ENCODE data around the gene ST3GAL4.
"Not testable (repeated sequence)": the region's sequence is repeated elsewhere in the genome, so short reads cannot be mapped to it uniquely, and the experiment has no call there.

The ST3GAL4 gene

DNA sequence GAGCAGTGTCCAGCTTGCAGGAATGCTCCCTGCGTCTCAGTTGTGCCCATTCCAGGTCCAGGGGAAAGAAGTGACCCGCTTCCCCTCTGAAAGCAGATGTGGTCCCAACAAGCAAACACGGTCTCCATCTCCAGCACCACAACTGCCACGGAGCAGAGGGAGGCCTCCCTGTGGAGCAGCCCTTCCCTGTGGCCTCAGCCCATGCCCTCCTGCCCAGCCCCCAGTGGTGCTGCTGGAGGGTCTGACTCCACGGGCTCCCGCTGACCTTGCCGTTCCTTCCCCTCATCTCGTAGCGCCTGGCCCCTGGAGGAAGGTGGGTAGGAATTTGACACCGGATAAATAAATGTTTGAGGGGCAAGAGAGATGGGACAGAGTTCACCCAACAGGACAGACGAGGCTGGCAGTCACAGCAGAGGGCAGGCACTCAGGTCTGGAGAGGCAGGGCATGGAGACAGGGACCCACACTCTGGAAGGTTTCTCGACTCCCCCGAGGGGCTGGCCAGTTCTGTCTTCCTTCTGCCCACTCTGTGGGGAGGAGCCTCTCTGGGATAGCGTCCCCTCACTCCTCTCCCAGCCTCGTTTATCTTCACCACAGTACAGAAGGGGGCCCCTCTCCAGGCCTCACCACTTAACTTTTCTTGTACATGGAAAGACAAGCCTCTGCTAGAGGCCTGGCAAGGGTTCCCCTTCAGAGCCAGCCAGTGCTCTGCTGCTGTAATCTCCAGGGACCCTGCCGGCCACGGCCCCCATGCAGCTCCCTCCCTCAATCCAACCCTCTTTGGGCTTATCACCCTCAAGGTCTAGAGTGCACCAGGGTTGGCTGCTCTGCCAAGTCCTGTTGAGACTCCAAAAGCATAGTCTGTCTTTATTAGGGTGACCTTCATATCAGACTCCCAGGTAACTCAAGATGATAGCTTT lies 7.5 kb upstream of the ST3GAL4 start:
- DNase-seq: no peak

DNA sequence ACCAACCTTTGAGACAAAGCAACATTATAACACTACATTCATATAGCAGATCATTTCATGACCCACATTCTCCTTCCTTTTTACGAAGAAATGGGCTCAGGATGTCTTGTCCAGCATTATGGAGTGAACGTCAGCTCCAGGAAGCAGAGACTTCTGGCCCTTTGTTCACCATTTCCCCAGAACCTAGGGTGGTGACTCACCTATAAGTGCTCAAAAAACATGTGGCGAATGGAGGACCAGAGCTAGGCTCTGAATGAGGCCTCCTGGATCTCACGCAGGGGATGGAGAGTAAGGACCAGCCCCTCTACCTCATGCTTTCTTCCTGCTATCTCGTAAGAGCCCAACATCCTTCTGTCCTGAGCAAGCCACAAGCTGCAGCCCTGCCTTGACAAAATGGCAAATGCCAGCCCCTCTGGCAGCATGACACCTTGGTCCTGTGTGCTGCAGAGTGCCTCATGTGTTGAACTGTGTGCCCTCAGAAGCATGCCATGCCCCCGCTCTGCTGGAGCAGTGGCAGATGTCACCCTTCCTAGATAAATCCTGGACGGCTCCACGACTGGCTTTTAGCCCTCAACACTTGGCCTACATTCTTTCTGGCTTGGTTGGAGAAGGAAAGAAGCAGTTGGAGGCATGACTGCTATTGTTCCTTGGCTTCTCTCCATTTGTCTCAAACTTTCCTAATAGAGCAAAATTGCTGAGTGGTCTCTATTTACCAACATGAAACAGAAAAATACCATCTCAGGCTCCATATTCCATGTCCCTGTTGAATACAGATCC lies 6.5 kb upstream of the ST3GAL4 start:
- DNase-seq: no peak

DNA sequence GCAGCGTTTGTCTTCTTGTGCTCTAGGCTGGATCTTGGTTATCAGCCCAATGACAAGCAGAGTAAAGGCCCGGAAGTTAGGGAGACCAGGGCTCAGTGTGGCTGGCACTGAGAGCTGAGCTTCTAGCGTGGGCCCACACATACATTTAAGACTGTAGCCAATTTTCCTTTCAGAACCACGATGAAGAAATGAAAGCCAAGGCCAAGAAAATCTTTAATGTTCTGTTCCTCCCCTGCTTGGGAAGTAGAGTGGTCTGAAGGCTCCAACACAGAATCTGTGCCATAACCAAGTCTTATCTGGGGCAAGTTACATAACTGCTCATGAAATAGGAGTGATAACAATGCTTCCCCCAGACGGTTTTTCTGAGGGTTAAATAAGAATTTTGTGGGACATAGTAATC lies 4.7 kb upstream of the ST3GAL4 start:
- peak; percentile 72 for DNase-seq

DNA sequence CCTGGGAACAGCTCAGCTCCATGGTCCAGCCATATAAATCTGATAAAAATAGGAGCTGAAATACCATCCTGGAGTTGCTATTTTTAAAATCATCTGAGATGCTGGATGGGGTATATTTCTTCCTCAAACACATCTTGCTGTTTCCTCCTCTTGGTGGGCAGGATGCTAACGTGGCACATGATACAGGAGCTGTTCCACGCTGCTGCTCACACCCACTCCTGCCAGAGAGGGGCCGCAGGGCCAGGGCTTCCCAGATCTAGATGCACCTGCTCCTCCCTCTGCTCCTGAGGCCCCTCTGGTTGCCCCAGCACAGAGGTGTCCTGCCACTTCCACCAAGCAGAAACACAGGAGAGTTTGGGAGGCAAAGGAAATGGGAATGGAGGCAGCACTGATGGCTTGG lies 3.3 kb upstream of the ST3GAL4 start:
- DNase-seq: no peak

DNA sequence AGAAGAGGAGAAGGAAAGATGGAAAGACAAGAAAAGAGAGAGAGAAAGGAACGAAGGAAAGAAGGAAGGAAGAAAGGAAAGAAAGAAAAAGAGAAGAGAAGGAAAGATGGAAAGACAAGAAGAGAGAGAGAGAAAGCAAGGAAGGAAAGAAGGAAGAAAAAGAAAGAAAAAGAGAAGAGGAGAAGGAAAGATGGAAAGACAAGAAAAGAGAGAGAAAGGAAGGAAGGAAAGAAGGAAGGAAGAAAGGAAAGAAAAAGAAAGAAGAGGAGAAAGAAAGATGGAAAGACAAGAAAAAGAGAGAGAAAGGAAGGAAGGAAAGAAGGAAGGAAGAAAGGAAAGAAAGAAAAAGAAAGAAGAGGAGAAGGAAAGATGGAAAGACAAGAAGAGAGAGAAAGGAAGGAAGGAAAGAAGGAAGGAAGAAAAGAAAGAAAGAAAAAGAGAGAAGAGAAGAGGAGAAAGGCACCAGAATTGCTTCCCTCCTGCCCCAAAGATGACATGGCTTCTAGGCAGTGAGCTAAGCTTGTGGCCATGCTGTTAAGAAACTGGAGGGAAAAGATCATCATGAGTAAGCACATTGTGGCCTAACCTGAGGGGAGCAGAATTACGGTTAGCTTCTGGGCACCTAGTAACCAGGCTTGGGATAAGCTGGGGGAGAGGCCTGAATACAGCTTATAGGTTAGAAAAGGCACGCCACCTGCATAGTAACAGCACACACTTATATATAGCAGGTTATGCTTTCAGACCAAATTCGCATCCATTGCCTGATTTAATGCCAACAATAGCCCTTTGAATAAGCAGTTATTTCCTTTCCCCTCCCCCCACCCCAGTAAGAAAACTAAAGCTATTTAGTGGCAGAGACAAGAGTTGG lies 2.3 kb upstream of the ST3GAL4 start:
- peak; percentile 99 for DNase-seq

DNA sequence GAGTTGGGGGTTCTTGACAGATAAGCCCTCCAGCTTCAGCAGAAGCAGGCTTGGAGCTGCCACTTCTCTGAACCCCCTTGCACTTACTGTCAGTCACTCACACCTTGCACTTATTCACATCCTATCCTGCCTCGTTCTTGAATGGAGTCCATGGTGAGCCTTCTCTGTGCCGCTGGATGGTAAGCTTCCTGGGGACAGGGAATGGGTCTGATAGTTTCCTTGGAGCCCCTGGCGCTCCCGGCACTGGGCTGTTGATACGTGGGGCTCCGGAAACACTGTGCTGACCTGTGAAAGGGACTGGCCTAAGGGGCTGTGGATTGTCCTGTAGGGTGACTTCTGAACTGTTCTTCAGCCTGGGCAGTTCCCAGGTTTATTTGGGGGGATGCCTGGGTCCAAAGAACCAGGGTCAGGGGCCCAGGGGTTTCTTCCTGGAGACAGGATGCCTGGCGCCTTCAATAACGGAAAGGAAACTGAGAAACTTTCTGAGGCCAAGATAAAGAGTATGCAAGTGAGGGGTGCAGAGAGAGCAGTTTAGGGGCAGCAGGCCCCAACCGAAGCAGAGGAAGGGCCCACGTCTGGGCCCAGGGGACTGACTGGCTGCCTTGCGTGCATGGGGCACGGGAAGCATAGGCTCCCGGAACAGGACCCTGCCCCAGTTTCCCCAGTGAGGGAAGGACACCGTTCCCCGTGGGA lies 709 bp upstream of the ST3GAL4 start:
- DNase-seq: peak; percentile 64

DNA sequence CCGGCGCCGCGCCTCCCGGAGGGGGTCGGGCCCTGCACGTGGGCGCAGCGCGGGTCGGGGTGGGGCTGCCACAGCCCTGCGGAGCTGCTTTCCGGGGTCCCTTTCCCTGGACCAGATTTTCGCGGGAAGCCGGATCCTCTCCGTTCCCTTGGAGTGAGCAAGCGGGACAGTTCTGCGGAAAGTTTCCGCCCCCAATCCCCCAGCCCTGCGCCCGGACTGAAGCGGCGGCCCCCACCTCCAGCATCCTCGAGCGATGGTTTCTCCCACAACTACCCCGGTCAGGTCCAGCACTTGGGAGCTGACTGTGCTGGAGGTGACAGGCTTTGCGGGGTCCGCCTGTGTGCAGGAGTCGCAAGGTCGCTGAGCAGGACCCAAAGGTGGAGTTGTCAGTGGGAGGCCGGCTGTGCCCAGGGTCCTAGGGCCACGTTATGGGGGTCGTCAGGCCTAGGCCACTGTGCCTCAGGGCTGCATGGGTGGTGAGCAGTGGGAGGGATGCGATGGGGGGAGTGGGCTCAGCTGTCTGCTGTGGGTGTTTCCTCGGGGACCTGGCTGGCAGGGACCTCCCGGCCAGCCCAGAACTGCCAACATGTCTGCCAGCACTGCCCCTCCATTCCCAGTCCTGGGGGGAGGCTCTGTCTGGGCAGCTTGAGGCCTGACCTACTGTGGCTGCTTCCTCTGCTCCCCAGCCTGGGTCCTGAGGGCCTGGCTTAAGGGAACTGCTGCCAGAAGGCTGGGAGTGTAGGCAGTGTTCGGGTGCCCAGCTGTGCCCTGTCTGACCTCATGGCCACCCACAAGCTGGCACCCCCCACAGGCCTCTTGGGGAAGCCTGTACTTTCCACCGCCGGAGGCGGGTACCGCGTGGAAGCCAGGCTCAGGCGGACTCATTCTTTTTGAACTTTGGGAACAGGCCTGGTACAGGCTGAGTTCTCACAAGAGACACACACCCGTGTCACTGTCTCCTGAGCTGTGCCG lies 726 bp downstream of the ST3GAL4 start:
- peak; percentile 86 for DNase-seq

DNA sequence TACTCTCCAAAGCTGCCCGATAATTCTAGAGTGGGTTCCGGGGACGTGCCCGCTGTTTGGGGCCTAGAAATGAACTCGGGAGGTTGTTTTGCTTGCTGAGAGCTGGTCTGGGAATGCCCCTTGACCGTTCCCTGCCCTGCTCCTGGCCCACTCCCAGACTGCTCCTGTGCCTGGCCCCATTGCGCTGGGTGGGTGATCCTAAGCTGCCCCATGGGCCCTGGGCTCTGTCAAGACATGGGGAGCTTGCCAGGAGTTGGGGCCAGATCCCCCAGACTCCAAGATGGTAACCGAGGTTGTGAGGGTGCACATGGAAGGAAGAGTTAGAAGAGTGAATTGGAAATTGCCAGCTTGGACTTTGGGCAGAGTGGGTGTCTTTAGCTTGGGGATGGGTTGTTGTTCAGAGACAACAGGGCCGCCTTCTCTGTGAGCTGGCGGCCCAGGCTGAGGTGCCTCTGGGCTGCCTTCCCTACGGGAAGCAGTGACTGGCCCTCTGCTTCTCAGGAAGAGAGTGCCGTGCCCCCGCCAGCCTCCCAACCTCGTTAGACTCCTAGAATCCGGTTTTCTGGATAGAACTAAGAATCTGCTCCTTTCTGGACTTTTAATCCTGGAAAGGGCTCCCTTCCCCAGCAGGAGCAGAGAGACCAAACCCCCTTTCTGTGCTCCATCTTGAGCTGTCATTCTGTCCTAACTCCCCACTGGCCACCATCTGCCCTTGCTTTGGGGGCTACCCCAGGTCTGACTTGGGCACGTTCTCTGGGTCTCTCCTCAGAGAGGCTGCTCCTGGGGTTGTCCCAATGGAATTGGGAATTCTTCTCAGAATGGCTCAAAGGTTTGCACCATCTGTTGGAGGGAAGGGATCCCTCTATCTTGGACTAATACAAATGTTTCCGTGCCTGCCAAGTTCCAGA lies 1.8 kb downstream of the ST3GAL4 start:
- DNase-seq: no peak

DNA sequence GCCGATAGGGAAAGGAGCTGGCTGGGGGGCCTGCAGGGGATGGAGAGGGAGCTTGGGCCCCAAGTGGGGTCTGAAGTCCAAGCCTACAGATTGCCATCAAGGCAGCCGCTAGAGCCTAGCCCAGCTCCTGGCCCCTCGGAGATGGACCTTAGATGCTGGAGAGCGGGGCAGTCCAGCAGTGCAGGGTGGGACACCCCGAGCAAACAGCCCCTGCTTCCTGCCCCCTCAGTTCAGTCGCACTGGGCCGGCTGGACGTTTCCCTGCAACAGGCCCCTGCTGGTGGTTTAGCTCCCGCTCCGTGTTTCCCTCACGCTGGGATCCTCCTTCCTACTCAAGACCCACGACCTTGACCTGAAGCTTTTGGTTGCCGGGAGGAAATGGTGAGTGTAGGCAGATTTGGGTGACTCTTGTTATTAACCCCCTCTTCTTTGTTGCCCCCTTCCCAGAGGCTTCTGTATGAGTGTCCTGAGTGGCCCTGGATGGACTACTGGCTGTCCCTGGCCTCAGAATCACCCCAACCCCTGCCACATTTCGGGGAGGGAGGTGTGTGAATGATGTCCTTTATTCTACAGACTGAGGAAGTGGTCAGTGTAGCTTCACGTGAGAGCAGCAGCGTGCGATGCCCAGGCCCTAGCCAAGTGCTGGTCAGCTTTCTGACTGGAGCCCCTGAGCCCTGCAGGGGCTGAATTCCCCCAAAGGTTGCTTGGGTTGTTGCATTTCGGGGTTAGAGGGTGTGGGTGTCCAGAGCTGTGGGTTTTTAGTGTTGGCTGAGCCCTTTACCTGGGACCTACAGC lies 2.7 kb downstream of the ST3GAL4 start:
- no peak for DNase-seq

DNA sequence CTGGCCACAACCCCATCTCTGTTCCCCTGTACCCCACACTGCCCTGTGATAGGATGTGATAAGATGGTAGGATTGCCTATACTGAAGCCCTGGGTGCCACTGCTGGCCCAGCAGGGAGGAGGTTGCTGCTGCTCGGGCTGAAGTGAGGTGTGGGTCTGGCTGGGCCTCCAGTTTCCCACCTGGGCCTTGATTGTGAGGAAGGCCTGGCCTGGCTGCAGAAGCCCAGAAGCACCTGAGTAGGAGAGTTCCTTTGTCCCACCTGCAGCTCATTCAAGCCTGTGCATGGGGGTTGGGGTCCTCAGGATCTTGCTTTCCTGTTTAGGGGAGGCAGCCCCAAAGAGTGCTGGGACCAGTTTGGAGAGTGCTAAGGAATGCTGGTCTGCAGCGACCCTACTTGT lies 3.3 kb downstream of the ST3GAL4 start:
- DNase-seq: no peak

DNA sequence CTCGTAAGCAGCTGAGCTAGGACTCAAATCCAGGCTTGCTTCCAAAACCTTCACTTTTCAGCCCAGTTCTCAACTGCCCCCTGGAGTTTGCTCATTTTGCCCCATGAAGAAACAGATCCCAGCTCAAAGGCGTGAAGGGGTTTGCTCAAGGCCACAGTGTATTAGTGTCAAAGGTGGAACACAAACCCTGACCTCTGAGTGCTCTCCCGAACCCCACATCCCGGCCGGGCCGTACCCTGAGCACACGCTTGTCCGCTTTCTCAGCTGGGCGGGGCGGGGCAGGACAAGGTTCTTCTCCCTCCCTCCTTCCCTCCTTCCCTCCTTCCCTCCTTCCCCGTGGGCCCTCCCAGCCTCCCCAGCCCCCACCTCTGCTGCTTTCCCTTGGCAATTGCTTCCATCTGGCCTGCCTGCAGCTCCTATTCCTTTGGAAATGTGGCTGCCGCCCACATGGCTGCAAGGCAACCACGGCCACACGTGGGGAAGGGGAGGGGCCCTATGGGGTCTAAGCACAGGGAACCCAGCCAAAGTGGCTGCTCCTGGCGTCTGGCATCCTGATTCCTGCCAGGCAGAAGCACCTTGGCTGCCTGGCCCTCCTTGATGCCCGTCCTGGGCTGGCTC lies 4.1 kb downstream of the ST3GAL4 start:
- DNase-seq: no peak

DNA sequence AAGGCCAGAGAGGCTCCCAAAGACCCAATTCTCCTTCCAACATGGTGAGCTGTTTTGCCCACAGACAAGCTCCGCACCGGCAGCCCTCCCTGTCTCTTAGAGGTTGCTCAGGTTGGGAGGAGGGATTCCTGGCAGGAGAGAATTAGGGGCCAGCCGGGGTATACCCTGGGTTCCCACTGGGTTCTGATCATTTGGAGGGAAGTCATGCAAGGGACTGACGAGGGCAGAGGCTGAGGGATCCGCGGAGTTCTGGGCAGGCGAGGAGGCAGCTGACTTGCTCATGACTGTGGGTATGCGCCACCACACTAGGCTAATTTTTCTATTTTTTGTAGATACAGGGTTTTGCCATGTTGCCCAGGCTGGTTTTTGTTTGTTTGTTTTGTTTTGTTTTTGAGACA lies 4.6 kb downstream of the ST3GAL4 start:
- DNase-seq: no peak

DNA sequence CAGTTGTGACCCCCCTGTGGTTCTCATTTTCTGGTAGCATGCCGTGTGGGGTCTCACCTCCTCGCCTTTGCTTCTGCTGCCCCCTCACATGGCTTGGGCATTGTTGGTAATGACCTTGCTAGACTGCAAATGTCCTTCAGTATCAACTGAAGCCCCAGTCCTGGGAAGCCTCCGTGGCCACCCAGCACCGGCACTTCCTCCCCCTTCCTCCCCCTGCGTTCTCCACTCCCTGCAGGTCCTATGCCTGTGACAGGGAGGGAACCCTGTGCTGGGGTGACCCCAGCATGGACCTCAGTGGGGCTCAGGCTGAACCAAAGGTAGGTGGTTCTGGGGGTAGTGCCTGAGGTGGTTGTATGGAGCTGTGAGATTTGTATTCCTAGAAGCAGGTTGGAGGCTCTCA lies 5.9 kb downstream of the ST3GAL4 start:
- DNase-seq: no peak

DNA sequence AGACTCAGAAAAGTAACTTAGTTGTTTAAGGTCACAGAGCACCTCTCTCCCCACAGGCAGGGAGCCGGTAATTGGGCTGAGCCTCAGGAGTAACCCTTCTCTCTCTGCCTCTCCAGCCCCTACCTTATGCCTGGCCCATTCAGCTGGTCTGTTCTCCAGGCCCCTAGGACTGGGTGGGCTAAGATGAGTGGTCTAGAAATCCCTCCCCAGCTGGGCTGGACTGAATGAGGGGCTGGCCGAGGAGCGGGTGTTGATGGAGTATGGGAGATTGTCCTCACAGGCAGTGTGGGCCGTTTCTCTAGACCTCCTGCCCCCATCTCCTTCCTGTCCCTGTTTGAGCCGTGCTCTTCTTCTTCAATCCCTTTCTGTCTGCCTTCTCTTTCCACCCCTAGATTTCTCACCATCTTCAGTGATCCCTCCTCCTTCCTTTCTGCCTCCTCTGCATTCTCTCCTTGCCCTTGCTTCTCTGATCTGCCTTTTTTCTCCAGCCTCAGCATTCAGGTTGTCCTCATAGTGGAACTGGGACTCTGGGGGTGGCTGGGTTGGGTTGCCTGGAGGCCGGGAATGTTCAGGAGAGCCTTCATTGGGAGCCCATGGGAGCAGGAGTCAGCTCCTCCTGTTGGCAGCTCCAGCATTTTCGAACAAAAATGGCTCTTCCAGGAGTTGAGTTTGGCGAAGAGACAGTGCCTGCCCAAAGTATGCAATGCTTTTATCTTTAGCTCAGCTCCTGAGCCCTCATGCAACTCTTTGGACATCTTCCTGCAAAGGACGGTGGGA lies 7.6 kb downstream of the ST3GAL4 start:
- no peak for DNase-seq

DNA sequence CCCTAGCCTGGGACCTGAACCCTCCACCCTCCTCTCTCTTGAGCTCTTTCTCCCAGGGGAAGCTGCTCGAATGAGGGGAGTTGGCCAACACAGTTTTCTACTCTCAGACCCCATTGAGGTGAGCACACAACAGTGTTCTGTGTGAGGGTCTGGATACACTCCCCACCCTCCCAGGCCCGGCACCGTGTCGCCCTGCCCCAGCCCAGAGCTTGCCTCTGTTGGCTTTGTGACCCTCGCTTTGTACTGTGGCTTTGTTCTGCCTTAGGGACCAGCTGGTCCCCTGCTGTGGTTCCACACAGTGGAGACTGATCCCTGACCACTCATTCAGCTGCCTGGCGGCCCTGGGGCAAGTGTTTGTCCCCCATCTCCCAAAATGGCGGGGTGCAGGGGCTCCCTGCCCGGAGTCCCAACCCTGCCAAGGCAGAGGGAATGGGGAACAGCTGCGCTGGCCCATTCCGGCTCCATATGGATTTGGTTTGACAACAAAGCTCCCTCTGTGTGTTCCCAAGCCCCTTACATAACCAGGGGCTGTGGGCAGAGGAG lies 8.3 kb downstream of the ST3GAL4 start:
- DNase-seq: no peak

DNA sequence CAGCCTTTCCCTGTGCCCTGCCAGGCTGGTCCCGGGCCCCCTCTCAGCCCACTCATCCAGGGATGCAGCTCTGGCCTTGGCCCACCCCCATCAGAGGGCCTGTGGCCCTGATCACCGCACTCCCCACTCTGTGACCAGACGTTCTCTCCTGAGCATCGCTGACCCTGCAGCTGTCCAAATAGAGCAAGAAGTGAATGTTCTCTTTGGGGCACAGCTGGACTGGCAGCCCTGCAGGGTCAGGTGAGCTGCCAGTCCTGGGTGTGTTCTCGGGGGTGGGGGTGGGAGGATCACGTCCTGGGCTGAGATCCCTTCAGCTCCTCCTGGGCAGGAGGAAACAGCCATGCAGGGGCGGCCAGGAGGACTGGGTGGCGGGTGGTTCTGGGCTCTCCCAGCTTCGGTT lies 9.2 kb downstream of the ST3GAL4 start:
- DNase-seq: not testable (repeated sequence)

DNA sequence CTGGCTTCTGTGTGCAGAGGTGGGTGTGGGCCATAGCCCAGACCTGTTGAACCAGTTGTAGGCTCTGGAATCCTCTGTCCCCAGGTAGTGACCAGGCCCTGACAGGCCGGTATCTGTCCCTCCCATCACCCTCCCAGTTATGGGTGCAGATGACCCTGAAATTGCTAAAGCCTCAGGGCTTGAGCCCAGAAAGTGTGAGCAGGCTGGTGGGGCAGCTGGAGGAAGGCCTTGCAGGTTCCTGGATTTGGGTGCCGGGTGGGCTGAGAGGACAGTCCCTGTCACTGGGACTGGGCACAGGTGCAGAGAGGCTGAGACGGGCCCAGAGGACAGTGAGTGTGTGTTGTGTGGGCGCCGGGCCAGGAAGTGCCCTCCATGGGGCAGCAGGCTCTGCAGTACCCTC lies 10.0 kb downstream of the ST3GAL4 start:
- DNase-seq: not testable (repeated sequence)
